ENCODE data around the gene TTC39C. TPM values are rescaled to one million over a fixed set of nuclear protein-coding genes. Genes with fewer than 3 reads are reported as not detected.
A peak's percentile ranks its signal among the peaks of the same experiment; 100 is the strongest.

Gene TTC39C
- total RNA-seq, 1 donor: 42.7 TPM

DNA sequence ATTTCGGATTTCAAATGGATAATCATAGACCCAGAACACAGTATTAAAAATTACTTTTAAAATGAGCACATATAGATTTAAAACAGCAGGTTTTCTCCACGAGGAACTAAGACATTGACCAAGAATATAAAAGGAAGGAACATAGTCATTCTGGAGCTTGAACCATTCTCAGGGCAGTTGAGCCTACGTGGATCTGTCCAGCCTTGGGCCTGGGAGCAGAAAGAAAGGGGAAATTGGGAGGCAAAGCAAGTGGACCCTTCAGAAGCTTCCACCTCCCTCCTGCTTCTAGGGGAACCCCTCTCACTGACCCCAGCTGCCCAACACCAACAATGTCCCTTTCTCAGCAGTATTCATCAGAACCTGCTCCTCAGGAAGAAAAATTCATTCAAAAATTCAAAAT is 31.4 kb upstream of the TTC39C start:
- H3K27me3 ChIP-seq (ENCODE audit: insufficient read depth, low read length): no peaks in the 10 kb centered on the region
- H3K9me3 ChIP-seq (ENCODE audit: low read depth, low read length): no peaks in the 10 kb centered on the region
- peaks cover 14% of the 10 kb centered on the region for H3K4me1 ChIP-seq (ENCODE audit: insufficient read depth, low read length)
- H3K27ac ChIP-seq (ENCODE audit: low read depth, low read length): peak overlapping the region; percentile 67
- no peak overlapping the region for H3K4me3 ChIP-seq (ENCODE audit: insufficient read depth, low read length)
- H4K20me1 ChIP-seq (ENCODE audit: insufficient read depth, low read length): no peaks in the 10 kb centered on the region
- peak overlapping the region; percentile 75 for H3K4me2 ChIP-seq (ENCODE audit: insufficient read depth, low read length)
- TF ChIP-seq, protein P1, sequence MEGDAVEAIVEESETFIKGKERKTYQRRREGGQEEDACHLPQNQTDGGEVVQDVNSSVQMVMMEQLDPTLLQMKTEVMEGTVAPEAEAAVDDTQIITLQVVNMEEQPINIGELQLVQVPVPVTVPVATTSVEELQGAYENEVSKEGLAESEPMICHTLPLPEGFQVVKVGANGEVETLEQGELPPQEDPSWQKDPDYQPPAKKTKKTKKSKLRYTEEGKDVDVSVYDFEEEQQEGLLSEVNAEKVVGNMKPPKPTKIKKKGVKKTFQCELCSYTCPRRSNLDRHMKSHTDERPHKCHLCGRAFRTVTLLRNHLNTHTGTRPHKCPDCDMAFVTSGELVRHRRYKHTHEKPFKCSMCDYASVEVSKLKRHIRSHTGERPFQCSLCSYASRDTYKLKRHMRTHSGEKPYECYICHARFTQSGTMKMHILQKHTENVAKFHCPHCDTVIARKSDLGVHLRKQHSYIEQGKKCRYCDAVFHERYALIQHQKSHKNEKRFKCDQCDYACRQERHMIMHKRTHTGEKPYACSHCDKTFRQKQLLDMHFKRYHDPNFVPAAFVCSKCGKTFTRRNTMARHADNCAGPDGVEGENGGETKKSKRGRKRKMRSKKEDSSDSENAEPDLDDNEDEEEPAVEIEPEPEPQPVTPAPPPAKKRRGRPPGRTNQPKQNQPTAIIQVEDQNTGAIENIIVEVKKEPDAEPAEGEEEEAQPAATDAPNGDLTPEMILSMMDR (IDR thresholded peaks at IDR 0.05; ENCODE audit: extremely low read depth, low read depth, low read length): no peak
- peak overlapping the region; percentile 61 for H2AFZ ChIP-seq (ENCODE audit: low read length)
- DNase-seq (ENCODE audit: insufficient read length, low spot score, missing footprints): no peak
- H3K79me2 ChIP-seq (ENCODE audit: insufficient read depth, low read length): no peaks in the 10 kb centered on the region
- no peaks in the 10 kb centered on the region for H3K36me3 ChIP-seq (ENCODE audit: insufficient read depth, low read length)

DNA sequence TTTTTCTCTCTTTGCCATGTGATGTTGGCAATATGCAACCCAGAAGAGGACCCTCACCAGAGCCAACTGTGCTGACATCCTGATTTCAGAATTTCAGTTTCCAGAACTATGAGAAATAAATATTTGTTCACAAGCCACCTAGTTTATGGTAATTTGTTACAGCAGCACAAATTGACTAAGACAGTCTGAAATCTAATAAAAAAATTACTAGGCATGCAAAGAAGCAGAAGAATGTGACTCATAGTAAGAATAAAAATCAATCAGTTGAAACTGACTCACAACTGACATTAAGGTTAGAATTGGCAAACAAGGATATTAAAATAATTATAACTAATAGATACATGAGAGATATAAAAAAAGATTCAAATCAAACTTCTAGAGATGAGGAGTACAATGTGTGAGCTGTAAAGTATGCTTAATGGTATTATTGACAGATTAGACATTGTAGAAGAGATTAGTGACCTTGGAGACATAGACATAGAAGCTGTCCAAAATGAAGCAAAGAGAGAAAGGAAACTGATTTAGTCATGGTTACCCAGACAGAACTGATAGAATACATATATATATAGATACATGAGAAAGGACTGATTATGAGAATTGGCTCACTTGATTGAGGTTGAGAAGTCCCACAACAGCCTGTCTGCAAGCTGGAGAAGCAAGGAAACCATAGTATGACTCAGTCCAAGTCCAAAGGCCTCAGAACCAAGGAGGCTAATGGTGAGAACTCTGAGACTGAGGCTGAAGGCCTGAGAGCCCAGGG is 27.8 kb upstream of the TTC39C start:
- Histone ChIP-seq H3K27me3 (ENCODE audit: insufficient read depth, low read length) (no peaks in the 10 kb centered on the region), H3K4me1 (ENCODE audit: insufficient read depth, low read length) (peaks cover 13% of the 10 kb centered on the region), H3K27ac (ENCODE audit: low read depth, low read length) (no peak overlapping the region), H3K36me3 (ENCODE audit: insufficient read depth, low read length) (no peaks in the 10 kb centered on the region), H3K4me2 (ENCODE audit: insufficient read depth, low read length) (no peak overlapping the region), H2AFZ (ENCODE audit: low read length) (no peak overlapping the region), H3K4me3 (ENCODE audit: insufficient read depth, low read length) (no peak overlapping the region), H3K79me2 (ENCODE audit: insufficient read depth, low read length) (no peaks in the 10 kb centered on the region), H3K9me3 (ENCODE audit: low read depth, low read length) (no peaks in the 10 kb centered on the region), H4K20me1 (ENCODE audit: insufficient read depth, low read length) (no peaks in the 10 kb centered on the region)
- no peak for DNase-seq (ENCODE audit: insufficient read length, low spot score, missing footprints)
- TF ChIP-seq, protein P1 (IDR thresholded peaks at IDR 0.05; ENCODE audit: extremely low read depth, low read depth, low read length): no peak

DNA sequence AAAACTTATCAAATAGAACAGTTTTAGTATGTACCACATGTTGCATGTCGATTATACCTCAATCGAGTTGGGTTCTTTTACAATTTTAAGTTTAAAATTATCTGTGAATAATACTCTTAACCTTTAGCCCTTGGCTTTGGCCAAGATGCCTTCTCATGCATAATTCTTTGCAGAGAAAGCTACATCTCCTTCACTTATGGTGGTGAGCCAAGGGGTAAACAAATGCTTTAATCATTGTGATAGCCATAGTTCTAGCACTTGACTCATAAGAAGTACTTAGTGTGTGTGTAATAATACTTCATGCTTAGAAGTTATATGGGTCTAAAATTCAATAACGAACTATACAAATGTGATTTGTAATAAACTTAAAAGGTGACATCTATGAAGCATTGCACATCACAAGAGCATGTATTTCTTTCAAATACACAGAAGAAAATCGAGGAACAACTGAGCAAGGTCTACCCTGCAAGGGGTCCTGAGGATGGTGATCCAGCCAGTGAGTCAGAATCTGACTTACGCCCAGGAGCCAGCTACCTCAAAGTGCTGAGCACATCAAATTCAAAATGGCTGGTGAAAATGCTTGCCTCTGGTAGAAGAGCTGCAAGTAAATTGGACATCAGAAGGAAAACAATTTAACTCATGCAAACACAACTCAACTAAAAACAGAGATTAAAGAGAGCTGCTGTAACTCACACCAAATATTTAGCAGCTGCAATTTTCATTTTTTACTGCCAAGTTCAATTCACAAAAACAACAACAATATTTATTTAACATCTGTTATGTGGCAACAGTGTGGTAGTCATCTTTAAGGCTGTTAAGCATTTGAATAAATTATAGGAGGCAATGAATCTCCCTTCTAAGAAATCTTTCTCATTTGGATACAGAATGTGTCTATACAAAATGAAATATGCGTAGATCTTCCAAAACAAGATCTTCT is 23.8 kb upstream of the TTC39C start:
- no peak overlapping the region for H3K27ac ChIP-seq (ENCODE audit: low read depth, low read length)
- peaks cover 7% of the 10 kb centered on the region for H3K4me1 ChIP-seq (ENCODE audit: insufficient read depth, low read length)
- H3K4me2 ChIP-seq (ENCODE audit: insufficient read depth, low read length): no peak overlapping the region
- H2AFZ ChIP-seq (ENCODE audit: low read length): no peak overlapping the region
- no peaks in the 10 kb centered on the region for H3K27me3 ChIP-seq (ENCODE audit: insufficient read depth, low read length)
- TF ChIP-seq, protein P1 (IDR thresholded peaks at IDR 0.05; ENCODE audit: extremely low read depth, low read depth, low read length): no peak
- H3K9me3 ChIP-seq (ENCODE audit: low read depth, low read length): no peaks in the 10 kb centered on the region
- H3K4me3 ChIP-seq (ENCODE audit: insufficient read depth, low read length): no peak overlapping the region
- no peaks in the 10 kb centered on the region for H4K20me1 ChIP-seq (ENCODE audit: insufficient read depth, low read length)
- no peak for DNase-seq (ENCODE audit: insufficient read length, low spot score, missing footprints)
- no peaks in the 10 kb centered on the region for H3K36me3 ChIP-seq (ENCODE audit: insufficient read depth, low read length)
- H3K79me2 ChIP-seq (ENCODE audit: insufficient read depth, low read length): no peaks in the 10 kb centered on the region

Data from osteoblast (primary cell).